Measurements from ENCODE around the gene CCDC9.
A peak's percentile ranks its signal among the peaks of the same experiment; 100 is the strongest.

Gene CCDC9

DNA sequence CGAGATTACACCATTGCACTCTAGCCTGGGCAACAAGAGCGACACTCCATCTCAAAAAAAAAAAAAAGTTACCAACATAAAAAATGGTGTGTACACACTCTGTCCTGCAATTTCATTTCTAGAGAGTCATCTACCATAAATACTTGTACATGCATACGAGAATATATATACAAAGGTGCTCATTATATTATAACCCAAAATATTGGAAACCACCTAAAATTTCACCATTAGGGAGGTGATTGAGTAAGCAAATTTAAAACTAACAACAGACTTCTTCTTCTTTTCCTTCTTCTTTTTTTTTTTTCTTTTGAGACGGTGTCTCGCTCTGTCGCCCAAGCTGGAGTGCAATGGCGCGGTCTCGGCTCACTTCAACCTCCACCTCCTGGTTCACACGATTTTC, 45.9 kb downstream of the CCDC9 start:
- DNase-seq, result no peak

DNA sequence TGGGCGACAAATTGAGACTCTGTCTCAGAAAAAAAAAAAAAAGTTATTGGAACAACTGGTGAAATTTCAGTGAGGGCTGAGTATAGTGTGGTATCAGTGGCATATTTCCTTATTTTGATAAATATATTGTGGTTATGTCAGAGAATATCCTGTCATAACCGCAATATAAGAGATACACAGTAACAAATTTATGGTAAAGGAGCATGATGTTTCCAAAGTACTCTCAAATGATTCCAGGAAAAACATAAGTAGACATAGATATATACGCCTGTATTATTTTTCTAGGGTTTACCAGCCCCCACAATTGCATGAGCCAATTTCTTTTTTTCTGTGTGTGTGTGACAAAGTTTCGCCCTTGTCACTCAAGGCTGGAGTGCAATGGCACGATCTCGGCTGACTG, 47.6 kb downstream of the CCDC9 start:
- no peak for DNase-seq

DNA sequence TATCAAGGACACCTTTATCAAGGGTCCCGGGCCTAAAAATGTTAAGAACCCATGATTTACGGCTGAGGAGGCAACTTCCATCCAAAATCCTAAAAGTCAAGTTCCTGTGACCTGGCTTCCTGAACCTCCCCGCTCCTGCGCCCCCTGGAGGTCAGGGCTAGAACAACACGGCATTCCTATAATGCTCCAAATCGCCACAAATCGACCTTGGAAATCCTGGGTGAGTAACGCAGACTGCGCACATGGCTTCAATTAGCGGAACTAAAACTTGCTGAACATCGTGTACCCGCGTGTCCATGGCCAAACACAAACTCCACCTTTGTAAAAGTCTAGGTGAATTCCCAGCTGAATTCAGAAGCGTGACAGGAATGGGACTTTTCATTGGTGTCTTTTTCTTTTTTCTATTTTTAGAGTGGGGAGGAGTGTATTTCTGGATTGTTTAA, 49.0 kb downstream of the CCDC9 start:
- peak; percentile 69 for DNase-seq

DNA sequence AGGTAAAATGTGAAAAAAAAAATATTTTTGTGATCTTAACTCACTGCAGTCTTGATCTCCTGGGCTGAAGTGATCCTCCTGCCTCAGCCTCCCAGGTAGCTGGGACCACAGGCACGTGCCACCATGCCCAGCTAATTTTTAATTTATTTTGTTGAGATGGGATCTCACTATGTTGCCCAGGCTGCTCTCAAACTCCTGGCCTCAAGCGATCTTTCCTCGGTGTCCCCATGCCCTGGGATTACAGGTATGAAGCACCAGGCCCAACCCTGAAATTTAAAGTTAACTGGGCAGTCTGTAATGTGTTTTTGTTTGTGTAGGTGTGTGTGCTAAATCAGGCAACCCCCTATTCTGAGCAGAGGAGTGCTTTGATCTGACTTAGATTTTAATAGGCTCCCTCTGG, 50.0 kb downstream of the CCDC9 start:
- no peak for DNase-seq

DNA sequence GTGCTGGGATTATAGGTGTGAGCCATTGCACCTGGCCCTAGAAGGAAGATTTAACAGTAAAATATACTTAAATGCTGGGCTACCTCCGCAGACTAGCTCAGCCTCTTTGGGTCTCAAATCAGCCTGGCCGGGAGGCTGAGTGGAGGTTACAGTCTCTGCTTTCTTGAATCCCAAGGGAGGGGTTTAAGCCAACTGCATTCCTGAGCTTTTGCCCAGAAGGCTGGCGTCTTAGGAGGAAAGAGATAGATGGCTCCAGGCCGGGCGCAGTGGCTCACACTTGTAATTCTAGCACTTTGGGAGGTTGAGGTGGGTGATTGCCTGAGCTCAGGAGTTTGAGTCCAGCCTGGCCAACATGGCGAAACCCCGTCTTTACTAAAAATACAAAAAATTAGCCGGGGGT, 52.7 kb downstream of the CCDC9 start:
- DNase-seq, result no peak

DNA sequence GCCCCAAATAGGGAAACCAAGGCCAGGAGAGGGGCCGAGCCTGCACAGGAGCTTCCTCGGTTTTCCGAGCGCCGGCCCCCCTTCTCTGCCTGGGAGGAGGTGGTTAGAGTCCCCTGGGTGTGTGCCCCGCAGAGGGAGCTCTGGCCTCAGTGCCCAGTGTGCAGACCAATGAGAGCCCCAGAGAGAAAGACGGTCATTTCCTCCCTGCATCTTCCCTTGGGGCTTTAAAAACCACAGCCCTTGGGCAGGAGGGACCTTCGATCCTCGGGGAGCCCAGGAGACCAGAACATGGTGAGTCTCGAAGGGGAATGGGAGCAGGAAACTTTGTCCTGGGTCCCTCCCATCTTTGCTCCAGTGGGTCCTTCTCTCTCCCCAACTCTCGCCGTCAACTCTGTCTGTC, 53.3 kb downstream of the CCDC9 start, which contains the start of gene C5AR1:
Gene C5AR1, plus strand, starts transcription at position 254 of the 400 bp plus-strand sequence. Its CDS starts 35 bp downstream, at position 289.
- no peak for DNase-seq

DNA sequence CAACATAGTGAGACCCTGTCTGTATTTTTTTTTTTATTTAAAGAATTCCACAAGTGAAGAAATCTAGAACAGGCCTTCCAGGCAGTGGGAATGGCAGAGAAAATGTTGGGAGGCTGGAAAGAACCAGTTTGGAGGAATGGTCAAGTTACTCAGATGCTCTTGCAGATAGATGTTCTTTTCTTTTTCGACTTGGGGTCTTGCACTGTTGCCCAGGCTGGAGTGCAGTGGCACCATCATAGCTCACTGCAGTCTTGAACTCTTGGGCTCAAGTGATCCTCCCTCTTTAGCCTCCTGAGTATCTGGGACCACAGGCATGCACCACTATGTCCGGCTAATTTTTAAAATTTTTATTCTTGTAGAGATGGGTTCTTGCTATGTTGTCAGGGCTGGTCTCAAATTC, 54.0 kb downstream of the CCDC9 start:
- no peak for DNase-seq

DNA sequence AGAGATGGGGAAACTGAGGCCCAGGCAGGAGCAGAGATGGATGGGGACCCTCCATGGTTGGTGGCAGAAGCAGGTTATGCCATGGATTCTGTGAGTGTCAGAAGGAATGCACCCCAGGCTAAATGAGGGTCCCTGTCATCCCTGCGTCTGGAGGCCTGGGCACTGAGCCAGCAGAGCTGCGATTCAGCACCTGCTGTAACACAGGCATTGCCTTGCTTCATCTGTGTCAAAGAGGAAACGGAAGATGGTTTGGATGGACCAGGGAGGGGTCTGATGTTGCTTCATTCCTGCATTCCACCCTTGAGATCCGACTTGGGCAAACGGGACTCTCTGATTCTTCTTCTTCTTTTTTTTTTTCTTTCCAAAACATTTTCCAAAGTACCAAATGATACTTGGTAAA, 54.5 kb downstream of the CCDC9 start:
- DNase-seq, result no peak

DNA sequence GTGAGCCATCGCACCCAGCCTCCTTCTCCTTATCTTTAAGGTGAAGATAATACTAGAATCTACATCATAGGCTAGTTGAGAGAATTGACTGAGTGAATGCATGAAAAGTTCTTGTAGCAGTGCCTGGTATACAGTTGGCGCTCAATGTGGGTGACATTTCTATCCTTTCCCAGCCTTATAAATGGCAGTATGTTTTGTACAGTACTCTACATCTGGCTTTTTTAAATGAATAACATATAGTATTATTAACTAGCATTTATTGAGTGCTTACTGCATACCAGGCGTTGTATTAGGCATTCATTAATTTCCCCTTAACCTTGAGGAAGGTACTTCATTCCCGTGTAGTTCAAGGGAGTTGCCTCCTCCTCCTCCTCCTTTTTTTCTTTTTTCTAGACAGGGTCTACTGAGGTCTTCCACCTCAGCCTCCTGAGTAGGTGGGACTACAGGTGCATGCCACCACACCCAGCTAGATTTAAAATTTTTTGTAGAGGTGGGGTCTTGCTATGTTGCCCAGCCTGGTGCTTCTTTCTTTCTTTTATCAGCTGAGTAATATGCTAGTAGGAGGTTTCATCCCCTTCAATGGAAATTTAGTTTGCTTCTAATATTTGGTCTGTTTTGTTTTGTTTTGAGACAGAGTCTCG, 56.2 kb downstream of the CCDC9 start:
- no peak for DNase-seq

DNA sequence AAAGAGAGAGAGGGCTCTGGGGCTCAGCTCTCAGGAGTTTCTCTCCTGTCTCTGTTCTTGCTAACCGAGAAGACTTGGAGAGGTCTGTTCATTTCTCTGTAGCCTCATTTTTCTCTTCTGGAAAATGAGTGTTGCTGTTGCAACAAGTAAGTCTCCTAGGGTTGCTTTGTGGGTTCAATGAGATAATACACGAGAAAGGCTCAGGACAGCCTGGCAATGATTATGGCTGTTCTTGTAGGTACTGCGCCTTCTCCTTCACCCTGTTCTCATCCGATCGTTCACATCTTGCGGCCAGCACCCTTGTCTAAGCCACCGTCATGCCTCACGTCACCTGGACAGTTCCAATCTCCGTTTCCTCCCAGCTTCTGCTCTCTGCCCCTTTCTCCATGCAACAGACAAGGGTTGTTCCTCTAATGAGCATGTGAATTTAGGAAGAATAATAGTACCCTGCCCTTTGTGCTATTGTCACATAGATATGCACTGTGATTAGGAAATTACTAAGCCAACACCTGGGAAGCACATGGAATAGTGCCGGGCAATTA, 57.5 kb downstream of the CCDC9 start:
- DNase-seq, result no peak

DNA sequence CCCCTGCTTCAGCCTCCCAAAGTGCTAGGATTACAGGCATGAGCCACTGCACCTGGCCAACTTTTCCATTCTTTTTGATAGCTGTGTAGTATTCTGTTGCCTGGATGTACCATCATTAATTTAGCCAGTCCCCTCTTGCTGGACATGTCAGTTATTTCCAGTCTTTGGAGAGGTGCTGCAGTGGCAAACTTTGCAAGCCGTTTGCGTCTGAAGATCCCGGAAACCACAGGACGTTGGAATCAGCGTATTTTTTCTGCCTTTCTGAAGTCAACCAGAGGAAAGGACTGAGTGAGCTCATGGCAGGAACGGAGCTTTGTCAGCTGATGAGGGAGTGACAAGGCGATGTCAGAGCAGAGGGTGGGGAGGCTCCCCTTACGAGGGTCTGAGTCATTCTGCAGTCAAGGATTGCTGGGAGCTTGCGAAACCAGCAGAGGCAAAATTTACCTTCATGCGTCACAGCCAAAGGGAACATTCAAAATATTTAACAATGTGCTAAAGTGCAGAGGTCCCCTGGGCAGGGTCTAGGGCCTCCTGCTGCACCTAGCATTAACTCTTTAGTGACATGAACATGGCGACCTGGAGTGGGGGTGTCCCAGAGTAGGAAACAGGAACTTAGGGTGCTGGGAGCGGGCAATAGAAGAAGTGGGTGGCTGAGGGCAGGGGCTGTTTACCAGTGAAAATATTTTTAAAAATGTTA, 58.9 kb downstream of the CCDC9 start:
- DNase-seq, result no peak

DNA sequence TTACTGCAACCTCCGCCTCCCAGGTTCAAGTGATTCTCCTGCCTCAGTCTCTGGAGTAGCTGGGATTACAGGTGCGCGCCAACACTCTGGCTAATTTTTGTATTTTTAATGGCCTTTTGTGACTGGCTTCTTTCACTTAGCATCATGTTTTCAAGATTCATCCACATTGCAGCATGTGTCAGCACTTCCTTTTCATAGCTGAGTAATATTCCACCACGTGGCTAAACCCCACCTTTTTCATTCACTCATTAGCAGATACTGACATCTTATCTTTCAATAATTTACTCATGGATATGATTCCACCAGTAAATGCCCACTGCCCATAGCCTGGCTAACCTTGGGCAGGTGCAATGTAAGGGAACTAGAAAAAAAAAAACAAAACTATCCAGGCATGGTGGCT, 60.2 kb downstream of the CCDC9 start:
- no peak for DNase-seq

DNA sequence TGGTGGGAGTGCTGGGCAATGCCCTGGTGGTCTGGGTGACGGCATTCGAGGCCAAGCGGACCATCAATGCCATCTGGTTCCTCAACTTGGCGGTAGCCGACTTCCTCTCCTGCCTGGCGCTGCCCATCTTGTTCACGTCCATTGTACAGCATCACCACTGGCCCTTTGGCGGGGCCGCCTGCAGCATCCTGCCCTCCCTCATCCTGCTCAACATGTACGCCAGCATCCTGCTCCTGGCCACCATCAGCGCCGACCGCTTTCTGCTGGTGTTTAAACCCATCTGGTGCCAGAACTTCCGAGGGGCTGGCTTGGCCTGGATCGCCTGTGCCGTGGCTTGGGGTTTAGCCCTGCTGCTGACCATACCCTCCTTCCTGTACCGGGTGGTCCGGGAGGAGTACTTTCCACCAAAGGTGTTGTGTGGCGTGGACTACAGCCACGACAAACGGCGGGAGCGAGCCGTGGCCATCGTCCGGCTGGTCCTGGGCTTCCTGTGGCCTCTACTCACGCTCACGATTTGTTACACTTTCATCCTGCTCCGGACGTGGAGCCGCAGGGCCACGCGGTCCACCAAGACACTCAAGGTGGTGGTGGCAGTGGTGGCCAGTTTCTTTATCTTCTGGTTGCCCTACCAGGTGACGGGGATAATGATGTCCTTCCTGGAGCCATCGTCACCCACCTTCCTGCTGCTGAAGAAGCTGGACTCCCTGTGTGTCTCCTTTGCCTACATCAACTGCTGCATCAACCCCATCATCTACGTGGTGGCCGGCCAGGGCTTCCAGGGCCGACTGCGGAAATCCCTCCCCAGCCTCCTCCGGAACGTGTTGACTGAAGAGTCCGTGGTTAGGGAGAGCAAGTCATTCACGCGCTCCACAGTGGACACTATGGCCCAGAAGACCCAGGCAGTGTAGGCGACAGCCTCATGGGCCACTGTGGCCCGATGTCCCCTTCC, 63.9 kb downstream of the CCDC9 start:
- no peak for DNase-seq

Measured in activated T-cell treated with anti-CD3 and anti-CD28 coated beads, Interleukin-2, amount 50 U/mL, for 1 hour (primary cell).